MM.1S (cell line): ENCODE results near the gene ANKDD1A.
A peak's percentile ranks its signal among the peaks of the same experiment; 100 is the strongest.

Experiments used
- DNase-seq: peaks from one replicate; pipeline ENCODE4 v3.0.0-alpha.2; 2015
- H2AFZ ChIP-seq: fragments of 300-600 bp; sonication (generic); 2 replicates; pipeline ENCODE4 v1.6.0; 2016; ENCODE audit warnings: antibody characterized with exemption, low read length
- H3F3A ChIP-seq: fragments of 300-600 bp; sonication (generic); 2 replicates; pipeline ENCODE4 v1.6.1; 2016; ENCODE audit warnings: mild to moderate bottlenecking, antibody characterized with exemption, low read length, moderate library complexity, mixed read lengths; ENCODE audit not compliant: insufficient read depth
- H3K27ac ChIP-seq: fragments of 300-600 bp; sonication (generic); 2 replicates; pipeline ENCODE4 v1.5.1; 2016; ENCODE audit warnings: mild to moderate bottlenecking, low read length
- H3K27me3 ChIP-seq: fragments of 300-600 bp; sonication (generic); replicated peaks from 2 replicates; pipeline ENCODE4 v1.6.0; 2016; ENCODE audit warnings: low read length; ENCODE audit not compliant: insufficient read depth
- H3K36me3 ChIP-seq: fragments of 300-600 bp; sonication (generic); replicated peaks from 2 replicates; pipeline ENCODE4 v1.6.1; 2016; ENCODE audit warnings: mild to moderate bottlenecking, low read length, mixed read lengths; ENCODE audit not compliant: insufficient read depth
- H3K4me1 ChIP-seq: fragments of 300-600 bp; sonication (generic); 2 replicates; pipeline ENCODE4 v1.6.1; 2016; ENCODE audit warnings: low read length, mixed read lengths
- H3K4me2 ChIP-seq: fragments of 300-600 bp; sonication (generic); 2 replicates; pipeline ENCODE4 v1.6.0; 2016; ENCODE audit warnings: low read depth, low read length
- H3K4me3 ChIP-seq: fragments of 300-600 bp; sonication (generic); 2 replicates; pipeline ENCODE4 v1.5.1; 2016; ENCODE audit warnings: low read length, mixed read lengths
- H3K79me2 ChIP-seq: fragments of 300-600 bp; sonication (generic); 2 replicates; pipeline ENCODE4 v1.6.1; 2016; ENCODE audit warnings: mixed run types, low read length, mixed read lengths
- H3K9ac ChIP-seq: fragments of 300-600 bp; sonication (generic); 2 replicates; pipeline ENCODE4 v1.6.1; 2016; ENCODE audit warnings: low read length, mixed read lengths
- H3K9me2 ChIP-seq: fragments of 300-600 bp; sonication (generic); replicated peaks from 2 replicates; pipeline ENCODE4 v1.6.1; 2016; ENCODE audit warnings: mild to moderate bottlenecking, low read length, mixed read lengths; ENCODE audit not compliant: insufficient read depth
- H3K9me3 ChIP-seq: fragments of 300-600 bp; sonication (generic); replicated peaks from 2 replicates; pipeline ENCODE4 v1.6.1; 2016; ENCODE audit warnings: mild to moderate bottlenecking, low read length, mixed read lengths; ENCODE audit not compliant: insufficient read depth
- H4K20me1 ChIP-seq: fragments of 300-600 bp; sonication (generic); 2 replicates; pipeline ENCODE4 v1.6.1; 2016; ENCODE audit warnings: mild to moderate bottlenecking, low read length, moderate library complexity, mixed read lengths; ENCODE audit not compliant: insufficient read depth
- EZH2 ChIP-seq: fragments of 300-600 bp; sonication (generic); optimal IDR thresholded peaks from 2 replicates; pipeline ENCODE3; 2017; ENCODE audit warnings: low read depth, mild to moderate bottlenecking, antibody characterized with exemption, low read length, mixed read lengths
- EZH2phosphoT487 ChIP-seq: fragments of 300-600 bp; sonication (generic); IDR thresholded peaks from 2 replicates; pipeline ENCODE4 v1.6.1; 2018; ENCODE audit warnings: antibody characterized with exemption, low read length
- TF ChIP-seq, protein P1 (sequence below): fragments of 300-600 bp; sonication (generic); IDR thresholded peaks from 2 replicates; pipeline ENCODE4 v1.5.1; 2016; ENCODE audit warnings: antibody characterized with exemption, low read length, mixed read lengths

Gene ANKDD1A

GRCh38 chr15:64970698-64971097 lies 59.0 kb downstream of the ANKDD1A start:
- no peak overlapping the region for H2AFZ ChIP-seq
- H3K4me2 ChIP-seq = no peak overlapping the region
- no peak overlapping the region for H3K4me3 ChIP-seq
- no peaks in the 10 kb centered on the region for H3K9me3 ChIP-seq
- no peaks in the 10 kb centered on the region for H3K36me3 ChIP-seq
- no peaks in the 10 kb centered on the region for H4K20me1 ChIP-seq
- TF ChIP-seq EZH2 (no peak), EZH2phosphoT487 (no peak)
- DNase-seq = no peak
- no peaks in the 10 kb centered on the region for H3K27me3 ChIP-seq
- no peak overlapping the region for H3K27ac ChIP-seq
- H3K9me2 ChIP-seq = no peaks in the 10 kb centered on the region
- H3K4me1 ChIP-seq = no peaks in the 10 kb centered on the region
- H3K9ac ChIP-seq = no peak overlapping the region
- H3K79me2 ChIP-seq = no peaks in the 10 kb centered on the region
- no peaks in the 10 kb centered on the region for H3F3A ChIP-seq

GRCh38 chr15:64975390-64975789 lies 63.7 kb downstream of the ANKDD1A start:
- Histone ChIP-seq H3K9ac (no peak overlapping the region), H3K4me3 (no peak overlapping the region), H3K9me3 (no peaks in the 10 kb centered on the region), H3K27ac (no peak overlapping the region), H3K27me3 (no peaks in the 10 kb centered on the region), H3K79me2 (no peaks in the 10 kb centered on the region), H3K9me2 (no peaks in the 10 kb centered on the region), H4K20me1 (no peaks in the 10 kb centered on the region), H3K36me3 (peaks cover 4% of the 10 kb centered on the region; the same call in 1 of the 2 replicates), H3K4me2 (no peak overlapping the region), H3K4me1 (no peaks in the 10 kb centered on the region), H2AFZ (no peak overlapping the region), H3F3A (no peaks in the 10 kb centered on the region; the same call in 1 of the 2 replicates)
- TF ChIP-seq EZH2 (no peak), EZH2phosphoT487 (no peak)
- TF ChIP-seq, protein P1, sequence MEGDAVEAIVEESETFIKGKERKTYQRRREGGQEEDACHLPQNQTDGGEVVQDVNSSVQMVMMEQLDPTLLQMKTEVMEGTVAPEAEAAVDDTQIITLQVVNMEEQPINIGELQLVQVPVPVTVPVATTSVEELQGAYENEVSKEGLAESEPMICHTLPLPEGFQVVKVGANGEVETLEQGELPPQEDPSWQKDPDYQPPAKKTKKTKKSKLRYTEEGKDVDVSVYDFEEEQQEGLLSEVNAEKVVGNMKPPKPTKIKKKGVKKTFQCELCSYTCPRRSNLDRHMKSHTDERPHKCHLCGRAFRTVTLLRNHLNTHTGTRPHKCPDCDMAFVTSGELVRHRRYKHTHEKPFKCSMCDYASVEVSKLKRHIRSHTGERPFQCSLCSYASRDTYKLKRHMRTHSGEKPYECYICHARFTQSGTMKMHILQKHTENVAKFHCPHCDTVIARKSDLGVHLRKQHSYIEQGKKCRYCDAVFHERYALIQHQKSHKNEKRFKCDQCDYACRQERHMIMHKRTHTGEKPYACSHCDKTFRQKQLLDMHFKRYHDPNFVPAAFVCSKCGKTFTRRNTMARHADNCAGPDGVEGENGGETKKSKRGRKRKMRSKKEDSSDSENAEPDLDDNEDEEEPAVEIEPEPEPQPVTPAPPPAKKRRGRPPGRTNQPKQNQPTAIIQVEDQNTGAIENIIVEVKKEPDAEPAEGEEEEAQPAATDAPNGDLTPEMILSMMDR = no peak
- no peak for DNase-seq

DNA sequence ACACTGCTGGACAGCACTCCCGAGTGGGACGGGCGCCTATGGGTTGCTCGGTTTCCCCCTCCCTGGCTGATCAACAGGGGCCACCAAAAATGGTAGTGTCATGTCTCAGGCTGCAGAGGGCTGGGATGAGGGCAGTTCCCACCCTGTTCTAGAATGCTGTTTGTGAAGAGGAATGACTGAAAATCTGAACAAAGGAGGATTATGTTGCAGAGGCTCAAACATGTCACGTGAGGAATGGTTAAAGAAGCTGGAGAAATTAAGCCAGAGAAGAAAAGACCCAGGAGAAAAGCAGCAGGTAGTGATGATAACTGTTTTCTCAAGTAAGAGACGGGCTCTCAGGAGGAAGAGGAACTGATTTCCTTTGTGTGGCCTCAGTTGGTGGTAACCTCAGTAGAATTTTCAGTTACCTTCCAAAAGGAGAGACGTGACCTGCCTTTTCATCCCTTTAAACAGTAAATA lies 67.6 kb downstream of the ANKDD1A start:
- Histone ChIP-seq H3K27me3 (no peaks in the 10 kb centered on the region), H4K20me1 (no peaks in the 10 kb centered on the region), H3K4me3 (no peak overlapping the region), H3K9ac (no peak overlapping the region), H3K36me3 (peaks cover 4% of the 10 kb centered on the region; the same call in 1 of the 2 replicates), H3K27ac (no peak overlapping the region), H3K4me1 (no peaks in the 10 kb centered on the region), H3K9me2 (no peaks in the 10 kb centered on the region), H3K9me3 (no peaks in the 10 kb centered on the region), H3K79me2 (peaks cover 3% of the 10 kb centered on the region; the same call in 1 of the 2 replicates), H3F3A (no peaks in the 10 kb centered on the region; the same call in 1 of the 2 replicates), H2AFZ (no peak overlapping the region), H3K4me2 (no peak overlapping the region)
- TF ChIP-seq EZH2phosphoT487 = no peak
- DNase-seq = no peak

- Histone ChIP-seq H3K9me2 (no peaks in the 10 kb centered on the region), H3K9ac (no peak overlapping the region; the same call in 1 of the 2 replicates), H3F3A (no peaks in the 10 kb centered on the region; the same call in 1 of the 2 replicates), H3K4me1 (no peaks in the 10 kb centered on the region), H2AFZ (no peak overlapping the region), H3K79me2 (peaks cover 20% of the 10 kb centered on the region), H3K27ac (no peak overlapping the region), H3K9me3 (no peaks in the 10 kb centered on the region), H3K4me3 (no peak overlapping the region), H3K27me3 (no peaks in the 10 kb centered on the region), H3K36me3 (peaks cover 4% of the 10 kb centered on the region; the same call in 1 of the 2 replicates), H4K20me1 (no peaks in the 10 kb centered on the region), H3K4me2 (peak overlapping the region; percentile 22; the same call in 1 of the 2 replicates)
- no peak for DNase-seq
- TF ChIP-seq EZH2phosphoT487 (no peak), EZH2 (no peak)
- TF ChIP-seq, protein P1 = no peak
Observed at GRCh38 chr15:64981812-64982431, 70.2 kb downstream of the ANKDD1A start.
